Superior temporal gyrus (tissue), 1 donor: ENCODE measurements around the gene PALB2.
"Not testable (repeated sequence)": the region's sequence is repeated elsewhere in the genome, so short reads cannot be mapped to it uniquely, and the experiment has no call there.

ENCODE experiments used
- DNase-seq: peaks from one replicate; pipeline ENCODE4 v3.0.0-alpha.2; 2016; ENCODE audit errors: extremely low spot score

Gene PALB2

GRCh38 chr16:23642246-23642774 is 1.2 kb upstream of the PALB2 start:
- no peak for DNase-seq

GRCh38 chr16:23640615-23640930 is 537 bp downstream of the PALB2 start:
- DNase-seq: no peak

GRCh38 chr16:23635958-23636357 is 5.2 kb downstream of the PALB2 start:
- no peak for DNase-seq

- DNase-seq: no peak
Observed at GRCh38 chr16:23634461-23635036, 6.6 kb downstream of the PALB2 start.

GRCh38 chr16:23631874-23632273 is 9.2 kb downstream of the PALB2 start:
- DNase-seq: not testable (repeated sequence)

GRCh38 chr16:23629516-23629915 is 11.6 kb downstream of the PALB2 start:
- no peak for DNase-seq

- DNase-seq: no peak
Observed at GRCh38 chr16:23624092-23624491, 17.0 kb downstream of the PALB2 start.

GRCh38 chr16:23615805-23616204 is 25.3 kb downstream of the PALB2 start:
- no peak for DNase-seq

- no peak for DNase-seq
Observed at GRCh38 chr16:23611936-23612335, 29.2 kb downstream of the PALB2 start.

GRCh38 chr16:23610905-23611304 is 30.2 kb downstream of the PALB2 start:
- DNase-seq: not testable (repeated sequence)

- DNase-seq: no peak
Observed at GRCh38 chr16:23609929-23610328, 31.2 kb downstream of the PALB2 start.

- DNase-seq: no peak
Observed at GRCh38 chr16:23608194-23608593, 32.9 kb downstream of the PALB2 start.

GRCh38 chr16:23607726-23608125 is 33.4 kb downstream of the PALB2 start:
- DNase-seq: no peak

- no peak for DNase-seq
Observed at GRCh38 chr16:23597003-23597756, 43.9 kb downstream of the PALB2 start.

GRCh38 chr16:23595951-23596720 is 45.0 kb downstream of the PALB2 start, which contains the start of gene NDUFAB1:
NDUFAB1 (minus strand) TSS chr16:23596316; CDS start chr16:23596290, 26 bp downstream.
- DNase-seq: peak; percentile 92

GRCh38 chr16:23595246-23595950 is 45.7 kb downstream of the PALB2 start:
- DNase-seq: no peak

GRCh38 chr16:23594186-23594585 is 46.9 kb downstream of the PALB2 start:
- no peak for DNase-seq

GRCh38 chr16:23590181-23590580 is 50.9 kb downstream of the PALB2 start:
- no peak for DNase-seq

GRCh38 chr16:23587726-23588125 is 53.4 kb downstream of the PALB2 start:
- DNase-seq: no peak

GRCh38 chr16:23584186-23585076 is 56.7 kb downstream of the PALB2 start:
- no peak for DNase-seq

- not testable (repeated sequence) for DNase-seq
Observed at GRCh38 chr16:23583271-23583670, 57.8 kb downstream of the PALB2 start.
